GM23338 (cell line): Measurements from ENCODE around the gene TMED10. TPM values are rescaled to one million over a fixed set of nuclear protein-coding genes. Genes with fewer than 3 reads are reported as not detected.

Experiments used
- ATAC-seq: fragments of 200-7000 bp; cut with Tn5 transposase; 3 replicates; pipeline ENCODE4 v1.9.1; 2020
- DNase-seq: peaks from one replicate; pipeline ENCODE4 v3.0.0-alpha.2; 2015; ENCODE audit warnings: low spot score
- H2AFZ ChIP-seq: fragments of 200-600 bp; sonication (generic); 2 replicates; pipeline ENCODE4 v1.8.0; 2016; ENCODE audit warnings: antibody characterized with exemption, mild to moderate bottlenecking, moderate library complexity
- H3F3A ChIP-seq: fragments of 200-600 bp; sonication (generic); replicated peaks from 2 replicates; pipeline ENCODE4 v1.8.0; 2017; ENCODE audit warnings: antibody characterized with exemption, mixed run types, low read depth
- H3K27ac ChIP-seq: fragments of 200-600 bp; sonication (generic); 2 replicates; pipeline ENCODE4 v1.6.1; 2016; ENCODE audit warnings: low read depth
- H3K27me3 ChIP-seq: fragments of 200-600 bp; sonication (generic); 2 replicates; pipeline ENCODE4 v1.8.0; 2016; ENCODE audit warnings: mild to moderate bottlenecking, mixed run types, moderate library complexity; ENCODE audit not compliant: insufficient read depth
- H3K36me3 ChIP-seq: fragments of 200-600 bp; sonication (generic); 2 replicates; pipeline ENCODE4 v1.8.0; 2016; ENCODE audit warnings: mild to moderate bottlenecking; ENCODE audit not compliant: insufficient read depth
- H3K4me1 ChIP-seq: fragments of 200-600 bp; sonication (generic); 2 replicates; pipeline ENCODE4 v1.8.0; 2016; ENCODE audit warnings: mild to moderate bottlenecking, moderate library complexity; ENCODE audit not compliant: insufficient read depth
- H3K4me2 ChIP-seq: fragments of 200-600 bp; sonication (generic); 2 replicates; pipeline ENCODE4 v1.7.1; 2017; ENCODE audit warnings: mixed run types
- H3K4me3 ChIP-seq: fragments of 200-600 bp; sonication (generic); 2 replicates; pipeline ENCODE4 v1.6.1; 2016; ENCODE audit warnings: mixed run types
- H3K79me2 ChIP-seq: fragments of 200-600 bp; sonication (generic); replicated peaks from 2 replicates; pipeline ENCODE4 v1.8.0; 2017; ENCODE audit warnings: mild to moderate bottlenecking; ENCODE audit not compliant: insufficient read depth
- H3K9me2 ChIP-seq: fragments of 200-600 bp; sonication (generic); 2 replicates; pipeline ENCODE4 v1.8.0; 2017; ENCODE audit not compliant: insufficient read depth
- H4K20me1 ChIP-seq: fragments of 200-600 bp; sonication (generic); replicated peaks from 2 replicates; pipeline ENCODE4 v1.8.0; 2017; ENCODE audit warnings: mild to moderate bottlenecking; ENCODE audit not compliant: insufficient read depth
- H3K27ac Mint-ChIP-seq: 2 replicates; pipeline ENCODE4 v1.8.0; 2020; ENCODE audit warnings: inconsistent platforms, mild to moderate bottlenecking, moderate library complexity, mixed read lengths
- H3K27me3 Mint-ChIP-seq: 3 replicates; pipeline ENCODE4 v1.8.0; 2022; ENCODE audit warnings: low read depth, mild to moderate bottlenecking, moderate library complexity, mixed read lengths, inconsistent platforms; ENCODE audit not compliant: insufficient read depth, poor library complexity
- H3K36me3 Mint-ChIP-seq: 3 replicates; pipeline ENCODE4 v1.8.0; 2021; ENCODE audit warnings: low read depth, mild to moderate bottlenecking, inconsistent platforms, moderate library complexity, mixed read lengths
- H3K4me1 Mint-ChIP-seq: 3 replicates; pipeline ENCODE4 v1.8.0; 2020; ENCODE audit warnings: mild to moderate bottlenecking, inconsistent platforms, mixed read lengths
- H3K4me3 Mint-ChIP-seq: 3 replicates; pipeline ENCODE4 v1.8.0; 2021; ENCODE audit warnings: moderate library complexity, mild to moderate bottlenecking, inconsistent platforms, mixed read lengths
- H3K9me3 Mint-ChIP-seq: 3 replicates; pipeline ENCODE4 v1.8.0; 2020; ENCODE audit warnings: moderate library complexity, mild to moderate bottlenecking, inconsistent platforms, mixed read lengths
- CTCF ChIP-seq, 2 experiments: fragments of 200-600 bp in 1 of 2; sonication (generic) in 1 of 2; conservative IDR thresholded peaks; 2 replicates each; pipeline versions ENCODE4 v1.5.1 to v1.6.1; 2016 to 2017; ENCODE audit warnings: antibody characterized with exemption in 2 of 2, low read depth in 2 of 2, mild to moderate bottlenecking in 2 of 2, moderate library complexity in 1 of 2
- EZH2 ChIP-seq: fragments of 200-600 bp; sonication (generic); IDR thresholded peaks from one replicate; pipeline ENCODE4 v1.8.0; 2017; ENCODE audit warnings: antibody characterized with exemption, mild to moderate bottlenecking, low read depth; ENCODE audit not compliant: unreplicated experiment
- EZH2phosphoT487 ChIP-seq: fragments of 200-600 bp; sonication (generic); IDR thresholded peaks from one replicate; pipeline ENCODE4 v1.8.1; 2018; ENCODE audit warnings: antibody characterized with exemption; ENCODE audit not compliant: unreplicated experiment
- JUNB ChIP-seq: IDR thresholded peaks from one replicate; pipeline ENCODE4 v1.6.1; 2016; ENCODE audit warnings: antibody characterized with exemption; ENCODE audit not compliant: unreplicated experiment
- NANOG ChIP-seq: IDR thresholded peaks from 2 replicates; pipeline ENCODE4 v1.6.1; 2016; ENCODE audit warnings: antibody characterized with exemption, borderline replicate concordance
- POLR2AphosphoS5 ChIP-seq: IDR thresholded peaks from 2 replicates; pipeline ENCODE4 v1.6.1; 2016; ENCODE audit warnings: antibody characterized with exemption, low read depth
- REST ChIP-seq: IDR thresholded peaks from one replicate; pipeline ENCODE4 v1.6.1; 2018; ENCODE audit warnings: antibody characterized with exemption; ENCODE audit not compliant: unreplicated experiment
- STAT1 ChIP-seq: IDR thresholded peaks from one replicate; pipeline ENCODE4 v1.6.1; 2016; ENCODE audit warnings: antibody characterized with exemption; ENCODE audit not compliant: unreplicated experiment
- ZNF331 ChIP-seq: fragments of 250-450 bp; sonication (Bioruptor Pico); IDR thresholded peaks from 2 replicates; pipeline ENCODE4 v1.5.0; 2020; ENCODE audit warnings: low read depth, mild to moderate bottlenecking, moderate library complexity
- polyA plus RNA-seq: library from polyadenylated mRNA; unstranded; fragments of >200 nt; fragmentation: Nextera tagmentation; extraction: Ambion mirVana; gene quantifications from 2 replicates; pipeline ENCODE4 v1.2.1, GENCODE V29; 2016
- total RNA-seq: library from RNA; depleted of rRNA; stranded (reverse); fragments of >200 nt; shearing (Covaris generic); gene quantifications from 2 replicates; pipeline ENCODE4 v1.2.3, GENCODE V29; 2014
- TF ChIP-seq, protein P1 (sequence below): fragments of 250-450 bp; sonication (Bioruptor Pico); IDR thresholded peaks from 2 replicates; pipeline ENCODE4 v1.5.0; 2020; ENCODE audit warnings: mild to moderate bottlenecking, moderate library complexity
- TF ChIP-seq, protein P2 (sequence below): IDR thresholded peaks from 2 replicates; pipeline ENCODE4 v1.6.1; 2016; ENCODE audit warnings: antibody characterized with exemption

TMED10 gene
- total and polyA plus RNA-seq, 2 experiments from 2014 or later, result 180 to 196 TPM

DNA sequence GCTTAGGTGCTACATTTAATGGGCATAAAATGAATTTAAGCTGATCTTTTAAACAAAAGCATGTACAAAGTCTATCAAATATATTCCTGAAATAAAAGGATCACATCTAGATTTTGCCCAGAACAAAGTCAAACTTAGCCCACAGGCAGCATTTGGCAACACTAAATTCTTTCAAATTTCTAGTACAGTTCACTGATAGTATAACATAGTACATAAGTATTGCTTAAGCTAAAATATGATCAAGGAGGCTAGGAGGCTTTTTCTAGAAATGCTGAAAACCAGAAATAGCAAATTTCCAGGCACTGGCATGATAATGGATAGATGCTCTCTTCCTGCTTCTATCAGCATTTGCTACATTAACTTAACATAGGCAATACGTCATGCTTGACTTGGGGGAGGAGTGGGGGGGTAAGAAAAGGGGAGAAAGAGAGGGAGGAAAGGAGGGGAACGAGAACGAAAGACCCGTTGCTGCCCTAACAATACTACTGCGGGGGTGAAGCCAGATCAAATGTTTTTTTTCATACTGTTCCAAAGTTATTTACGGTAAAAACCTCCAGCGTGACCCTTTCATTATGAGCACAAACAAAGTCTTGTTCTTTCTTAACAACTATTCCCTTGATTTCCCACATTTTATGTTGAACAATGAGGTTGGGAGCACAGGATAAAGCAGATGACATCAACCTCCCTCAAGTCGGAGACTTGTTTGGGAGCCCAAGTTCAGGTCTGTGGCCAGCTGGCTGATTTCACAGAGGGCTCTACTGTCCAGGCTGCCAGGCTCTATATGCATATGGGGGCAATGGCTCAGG is 10.6 kb downstream of the TMED10 start (continued):
- no peak for TF ChIP-seq EZH2phosphoT487
- no peak for TF ChIP-seq JUNB
- TF ChIP-seq ZNF331 (CRISPR knock-in tag), result no peak
- TF ChIP-seq NANOG, result no peak

DNA sequence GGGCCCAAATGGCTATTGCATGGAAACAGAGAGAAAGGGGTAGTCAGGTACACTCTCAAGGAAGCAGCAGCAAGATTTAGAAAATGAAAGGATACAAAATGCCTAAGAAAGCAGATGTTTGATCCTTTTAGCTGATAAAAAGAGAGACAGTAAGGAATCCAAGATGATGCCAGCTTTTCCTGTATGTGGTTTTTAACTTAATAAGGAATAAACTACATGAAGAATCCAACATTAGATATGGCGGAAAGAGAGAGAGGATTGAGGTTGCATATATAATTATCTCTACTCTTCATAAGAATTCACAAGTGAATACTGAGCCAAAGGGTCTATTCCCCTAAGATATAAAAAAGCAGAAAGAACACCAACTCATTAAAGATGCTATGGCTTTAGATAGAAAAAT is 11.6 kb downstream of the TMED10 start:
- ATAC-seq, result no peak
- DNase-seq, result no peak
- H3K27ac ChIP-seq, result no peak overlapping the region
- no peaks in the 10 kb centered on the region for H3K27me3 ChIP-seq
- peaks cover 98% of the 10 kb centered on the region for H3K79me2 ChIP-seq
- H3K36me3 Mint-ChIP-seq, result no peaks in the 10 kb centered on the region
- peaks cover 5% of the 10 kb centered on the region for H3K27me3 Mint-ChIP-seq
- peaks cover 27% of the 10 kb centered on the region for H3K4me1 ChIP-seq
- no peak overlapping the region for H3K4me3 Mint-ChIP-seq
- H4K20me1 ChIP-seq, result peaks cover 27% of the 10 kb centered on the region
- H3K9me3 Mint-ChIP-seq, result no peaks in the 10 kb centered on the region
- no peak overlapping the region for H3K4me2 ChIP-seq
- no peaks in the 10 kb centered on the region for H3K9me2 ChIP-seq
- H3K27ac Mint-ChIP-seq, result no peak overlapping the region
- H3K4me1 Mint-ChIP-seq, result peaks cover 28% of the 10 kb centered on the region
- no peak overlapping the region for H2AFZ ChIP-seq
- H3K4me3 ChIP-seq, result no peak overlapping the region
- no peaks in the 10 kb centered on the region for H3F3A ChIP-seq
- H3K36me3 ChIP-seq, result no peaks in the 10 kb centered on the region
- TF ChIP-seq STAT1, result no peak
- no peak for TF ChIP-seq POLR2AphosphoS5
- TF ChIP-seq EZH2phosphoT487, result no peak
- no peak for TF ChIP-seq EZH2
- no peak for TF ChIP-seq ZNF331 (CRISPR knock-in tag)
- no peak for TF ChIP-seq JUNB
- TF ChIP-seq, protein P1, sequence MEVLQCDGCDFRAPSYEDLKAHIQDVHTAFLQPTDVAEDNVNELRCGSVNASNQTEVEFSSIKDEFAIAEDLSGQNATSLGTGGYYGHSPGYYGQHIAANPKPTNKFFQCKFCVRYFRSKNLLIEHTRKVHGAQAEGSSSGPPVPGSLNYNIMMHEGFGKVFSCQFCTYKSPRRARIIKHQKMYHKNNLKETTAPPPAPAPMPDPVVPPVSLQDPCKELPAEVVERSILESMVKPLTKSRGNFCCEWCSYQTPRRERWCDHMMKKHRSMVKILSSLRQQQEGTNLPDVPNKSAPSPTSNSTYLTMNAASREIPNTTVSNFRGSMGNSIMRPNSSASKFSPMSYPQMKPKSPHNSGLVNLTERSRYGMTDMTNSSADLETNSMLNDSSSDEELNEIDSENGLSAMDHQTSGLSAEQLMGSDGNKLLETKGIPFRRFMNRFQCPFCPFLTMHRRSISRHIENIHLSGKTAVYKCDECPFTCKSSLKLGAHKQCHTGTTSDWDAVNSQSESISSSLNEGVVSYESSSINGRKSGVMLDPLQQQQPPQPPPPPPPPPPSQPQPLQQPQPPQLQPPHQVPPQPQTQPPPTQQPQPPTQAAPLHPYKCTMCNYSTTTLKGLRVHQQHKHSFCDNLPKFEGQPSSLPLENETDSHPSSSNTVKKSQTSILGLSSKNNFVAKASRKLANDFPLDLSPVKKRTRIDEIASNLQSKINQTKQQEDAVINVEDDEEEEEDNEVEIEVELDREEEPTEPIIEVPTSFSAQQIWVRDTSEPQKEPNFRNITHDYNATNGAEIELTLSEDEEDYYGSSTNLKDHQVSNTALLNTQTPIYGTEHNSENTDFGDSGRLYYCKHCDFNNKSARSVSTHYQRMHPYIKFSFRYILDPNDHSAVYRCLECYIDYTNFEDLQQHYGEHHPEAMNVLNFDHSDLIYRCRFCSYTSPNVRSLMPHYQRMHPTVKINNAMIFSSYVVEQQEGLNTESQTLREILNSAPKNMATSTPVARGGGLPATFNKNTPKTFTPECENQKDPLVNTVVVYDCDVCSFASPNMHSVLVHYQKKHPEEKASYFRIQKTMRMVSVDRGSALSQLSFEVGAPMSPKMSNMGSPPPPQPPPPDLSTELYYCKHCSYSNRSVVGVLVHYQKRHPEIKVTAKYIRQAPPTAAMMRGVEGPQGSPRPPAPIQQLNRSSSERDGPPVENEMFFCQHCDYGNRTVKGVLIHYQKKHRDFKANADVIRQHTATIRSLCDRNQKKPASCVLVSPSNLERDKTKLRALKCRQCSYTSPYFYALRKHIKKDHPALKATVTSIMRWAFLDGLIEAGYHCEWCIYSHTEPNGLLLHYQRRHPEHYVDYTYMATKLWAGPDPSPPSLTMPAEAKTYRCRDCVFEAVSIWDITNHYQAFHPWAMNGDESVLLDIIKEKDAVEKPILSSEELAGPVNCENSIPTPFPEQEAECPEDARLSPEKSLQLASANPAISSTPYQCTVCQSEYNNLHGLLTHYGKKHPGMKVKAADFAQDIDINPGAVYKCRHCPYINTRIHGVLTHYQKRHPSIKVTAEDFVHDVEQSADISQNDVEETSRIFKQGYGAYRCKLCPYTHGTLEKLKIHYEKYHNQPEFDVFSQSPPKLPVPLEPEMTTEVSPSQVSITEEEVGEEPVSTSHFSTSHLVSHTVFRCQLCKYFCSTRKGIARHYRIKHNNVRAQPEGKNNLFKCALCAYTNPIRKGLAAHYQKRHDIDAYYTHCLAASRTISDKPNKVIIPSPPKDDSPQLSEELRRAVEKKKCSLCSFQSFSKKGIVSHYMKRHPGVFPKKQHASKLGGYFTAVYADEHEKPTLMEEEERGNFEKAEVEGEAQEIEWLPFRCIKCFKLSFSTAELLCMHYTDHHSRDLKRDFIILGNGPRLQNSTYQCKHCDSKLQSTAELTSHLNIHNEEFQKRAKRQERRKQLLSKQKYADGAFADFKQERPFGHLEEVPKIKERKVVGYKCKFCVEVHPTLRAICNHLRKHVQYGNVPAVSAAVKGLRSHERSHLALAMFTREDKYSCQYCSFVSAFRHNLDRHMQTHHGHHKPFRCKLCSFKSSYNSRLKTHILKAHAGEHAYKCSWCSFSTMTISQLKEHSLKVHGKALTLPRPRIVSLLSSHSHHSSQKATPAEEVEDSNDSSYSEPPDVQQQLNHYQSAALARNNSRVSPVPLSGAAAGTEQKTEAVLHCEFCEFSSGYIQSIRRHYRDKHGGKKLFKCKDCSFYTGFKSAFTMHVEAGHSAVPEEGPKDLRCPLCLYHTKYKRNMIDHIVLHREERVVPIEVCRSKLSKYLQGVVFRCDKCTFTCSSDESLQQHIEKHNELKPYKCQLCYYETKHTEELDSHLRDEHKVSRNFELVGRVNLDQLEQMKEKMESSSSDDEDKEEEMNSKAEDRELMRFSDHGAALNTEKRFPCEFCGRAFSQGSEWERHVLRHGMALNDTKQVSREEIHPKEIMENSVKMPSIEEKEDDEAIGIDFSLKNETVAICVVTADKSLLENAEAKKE (CRISPR knock-in tag), result no peak
- TF ChIP-seq REST, result no peak
- TF ChIP-seq NANOG, result no peak
- TF ChIP-seq CTCF (conservative IDR thresholded peaks at IDR 0.05; ENCODE audit: low read depth in 2 of 2), result no peak
- TF ChIP-seq, protein P2, sequence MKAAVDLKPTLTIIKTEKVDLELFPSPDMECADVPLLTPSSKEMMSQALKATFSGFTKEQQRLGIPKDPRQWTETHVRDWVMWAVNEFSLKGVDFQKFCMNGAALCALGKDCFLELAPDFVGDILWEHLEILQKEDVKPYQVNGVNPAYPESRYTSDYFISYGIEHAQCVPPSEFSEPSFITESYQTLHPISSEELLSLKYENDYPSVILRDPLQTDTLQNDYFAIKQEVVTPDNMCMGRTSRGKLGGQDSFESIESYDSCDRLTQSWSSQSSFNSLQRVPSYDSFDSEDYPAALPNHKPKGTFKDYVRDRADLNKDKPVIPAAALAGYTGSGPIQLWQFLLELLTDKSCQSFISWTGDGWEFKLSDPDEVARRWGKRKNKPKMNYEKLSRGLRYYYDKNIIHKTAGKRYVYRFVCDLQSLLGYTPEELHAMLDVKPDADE, result no peak
